GM23248 (cell line): ENCODE data around the gene SORT1.

ENCODE experiments used
- EZH2 ChIP-seq: fragments of 200-600 bp; sonication (generic); IDR thresholded peaks from 2 replicates; pipeline ENCODE4 v1.6.1; 2018; ENCODE audit warnings: antibody characterized with exemption, mild to moderate bottlenecking; ENCODE audit not compliant: insufficient read depth, poor library complexity, severe bottlenecking
- EZH2phosphoT487 ChIP-seq: fragments of 200-600 bp; sonication (generic); IDR thresholded peaks from 2 replicates; pipeline ENCODE4 v1.6.1; 2018; ENCODE audit warnings: antibody characterized with exemption, moderate library complexity, mild to moderate bottlenecking, low read depth; ENCODE audit not compliant: insufficient read depth

DNA sequence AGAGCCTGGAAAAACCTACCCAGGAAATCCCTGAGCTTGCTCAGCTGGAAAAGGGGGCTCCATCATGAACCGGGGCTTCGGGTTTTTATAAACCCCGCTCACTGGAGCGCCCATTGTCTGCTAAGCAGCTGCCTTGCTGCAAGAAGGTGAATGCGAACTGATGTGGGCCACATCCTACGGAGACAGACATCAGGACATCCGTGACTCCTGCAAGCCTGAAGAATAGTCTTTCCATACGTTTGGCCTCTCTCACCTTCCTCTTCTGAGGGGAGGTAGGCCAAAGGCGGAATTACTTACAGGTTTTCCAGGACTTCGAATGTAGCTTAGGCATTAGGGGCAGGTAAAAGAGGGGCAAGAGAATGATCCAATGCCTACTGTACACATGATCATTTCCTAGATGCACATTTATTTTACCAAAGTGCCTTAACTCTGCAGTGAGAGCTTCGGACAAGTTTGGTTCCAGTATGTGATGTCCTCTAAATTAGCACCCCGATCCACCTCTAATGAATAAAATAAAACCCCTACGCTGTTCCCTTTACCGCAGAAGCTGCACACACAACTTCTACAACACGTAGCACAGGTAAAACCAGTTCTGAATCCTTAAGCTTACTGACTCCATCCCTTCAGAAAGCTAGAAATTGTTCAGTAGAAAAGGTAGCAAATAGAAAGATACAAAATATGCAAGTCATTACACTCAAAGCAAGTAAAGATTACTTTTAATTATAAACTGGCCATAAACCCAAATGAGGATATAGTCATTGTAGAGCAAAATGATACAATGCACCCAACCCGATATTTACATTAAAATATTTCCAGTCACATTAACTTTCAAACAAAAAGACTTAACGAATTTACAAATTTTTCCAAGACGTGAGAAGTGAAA lies 866 bp upstream of the SORT1 start:
- TF ChIP-seq EZH2: no peak
- TF ChIP-seq EZH2phosphoT487: no peak
